Panc1 (cell line): ENCODE results near the gene FAM120B. TPM values are rescaled to one million over a fixed set of nuclear protein-coding genes. Genes with fewer than 3 reads are reported as not detected.

Experiments
- ATAC-seq: fragments of 200-7000 bp; cut with Tn5 transposase; 2 replicates; pipeline ENCODE4 v1.9.1; 2020; ENCODE audit warnings: mild to moderate bottlenecking, moderate library complexity
- BruUV-seq: library from RNA; stranded (reverse); fragments of 400-500 nt; replicated peaks from 2 replicates; lab custom pipeline; 2021; lab: Mats Ljungman, UMichigan
- CTCF ChIA-PET: fragments of 300-600 bp; sonication (Branson Sonifier 250); formaldehyde crosslinking; loops from one replicate; lab custom pipeline; 2022; ENCODE audit warnings: antibody characterized with exemption; lab: Charles Lee
- POLR2A ChIA-PET: fragments of 300-600 bp; sonication (Branson Sonifier 250); formaldehyde crosslinking; loops from one replicate; lab custom pipeline; 2022; ENCODE audit warnings: antibody characterized with exemption; lab: Charles Lee
- DNase-seq: peaks from one replicate; pipeline ENCODE4 v3.0.0-alpha.2; 2010; ENCODE audit warnings: low read depth, low spot score
- H3K27ac ChIP-seq: 2 replicates; pipeline ENCODE4 v1.5.1; 2011; ENCODE audit warnings: mild to moderate bottlenecking, low read length, inconsistent platforms
- H3K27me3 ChIP-seq: fragments of 200-500 bp; sonication (Bioruptor generic); 2 replicates; pipeline ENCODE4 v1.6.0; 2014; ENCODE audit warnings: low read length, inconsistent platforms; ENCODE audit not compliant: control insufficient read depth, insufficient read depth
- H3K36me3 ChIP-seq: fragments of 200-500 bp; sonication (Bioruptor generic); 2 replicates; pipeline ENCODE4 v1.5.1; 2014; ENCODE audit warnings: inconsistent platforms, mild to moderate bottlenecking, low read length, moderate library complexity; ENCODE audit not compliant: control insufficient read depth, insufficient read depth
- H3K4me1 ChIP-seq: 2 replicates; pipeline ENCODE4 v1.5.1; 2011; ENCODE audit warnings: inconsistent platforms, mild to moderate bottlenecking, low read length, moderate library complexity; ENCODE audit not compliant: control insufficient read depth, insufficient read depth
- H3K4me3 ChIP-seq, 2 experiments: 2 replicates each; pipeline ENCODE4 v1.5.1; 2011 to 2012; ENCODE audit warnings: low read depth in 2 of 2, low read length in 2 of 2, mild to moderate bottlenecking in 2 of 2, inconsistent platforms in 1 of 2, moderate library complexity in 1 of 2
- H3K9me3 ChIP-seq: fragments of 200-500 bp; sonication (Bioruptor generic); 2 replicates; pipeline ENCODE4 v1.5.1; 2014; ENCODE audit warnings: low read depth, mild to moderate bottlenecking, inconsistent platforms, low read length, moderate library complexity; ENCODE audit not compliant: control insufficient read depth, insufficient read depth
- POLR2AphosphoS5 ChIP-seq: IDR thresholded peaks from 2 replicates; pipeline ENCODE4 v1.6.1; 2012; ENCODE audit warnings: mild to moderate bottlenecking, low read depth, low read length, moderate library complexity
- REST ChIP-seq, 2 experiments: IDR thresholded peaks; 2 replicates each; pipeline ENCODE4 v1.6.1; 2011 to 2012; ENCODE audit warnings: low read depth in 2 of 2, control low read depth in 1 of 2, low read length in 1 of 2, mild to moderate bottlenecking in 1 of 2, moderate library complexity in 1 of 2; ENCODE audit not compliant: insufficient read depth in 1 of 2
- SIN3A ChIP-seq: IDR thresholded peaks from 2 replicates; pipeline ENCODE4 v1.6.1; 2012; ENCODE audit warnings: low read depth, mild to moderate bottlenecking, low read length, moderate library complexity, borderline replicate concordance; ENCODE audit not compliant: insufficient read depth
- TCF7L2 ChIP-seq: IDR thresholded peaks from 2 replicates; pipeline ENCODE4 v1.6.1; 2011; ENCODE audit warnings: mild to moderate bottlenecking, low read depth, low read length, inconsistent platforms
- in situ Hi-C: cut with HindIII; loops from 2 replicates; pipeline ENCODE4 v1.10.0; 2016; ENCODE audit warnings: low sequenced_read_pairs, low pct_unique_long_range_greater_than_20kb
- intact Hi-C: fragments of 100-400 bp; cut with micrococcal nuclease; formaldehyde crosslinking; loops from one replicate; pipeline ENCODE4 v1.10.0; 2022; ENCODE audit not compliant: unreplicated experiment
- total RNA-seq: library from RNA; stranded (reverse); gene quantifications from one replicate; pipeline ENCODE4 v1.2.1, GENCODE V29; 2021; ENCODE audit not compliant: unreplicated experiment
- TF ChIP-seq, protein P1 (sequence below): fragments of 450-650 bp; IDR thresholded peaks from 2 replicates; pipeline ENCODE4 v1.5.1; 2017; ENCODE audit warnings: mild to moderate bottlenecking

FAM120B gene
- total RNA-seq, 1 experiment from 2014 or later: 38.0 TPM

- Histone ChIP-seq H3K9me3 (no peaks in the 10 kb centered on the region), H3K4me1 (no peaks in the 10 kb centered on the region), H3K36me3 (no peaks in the 10 kb centered on the region), H3K4me3 (no peak overlapping the region), H3K27ac (no peak overlapping the region), H3K27me3 (no peaks in the 10 kb centered on the region; the same call in 1 of the 2 replicates)
- CTCF ChIA-PET: no interaction called here
- intact Hi-C loops: no loop called here
- TF ChIP-seq, protein P1, sequence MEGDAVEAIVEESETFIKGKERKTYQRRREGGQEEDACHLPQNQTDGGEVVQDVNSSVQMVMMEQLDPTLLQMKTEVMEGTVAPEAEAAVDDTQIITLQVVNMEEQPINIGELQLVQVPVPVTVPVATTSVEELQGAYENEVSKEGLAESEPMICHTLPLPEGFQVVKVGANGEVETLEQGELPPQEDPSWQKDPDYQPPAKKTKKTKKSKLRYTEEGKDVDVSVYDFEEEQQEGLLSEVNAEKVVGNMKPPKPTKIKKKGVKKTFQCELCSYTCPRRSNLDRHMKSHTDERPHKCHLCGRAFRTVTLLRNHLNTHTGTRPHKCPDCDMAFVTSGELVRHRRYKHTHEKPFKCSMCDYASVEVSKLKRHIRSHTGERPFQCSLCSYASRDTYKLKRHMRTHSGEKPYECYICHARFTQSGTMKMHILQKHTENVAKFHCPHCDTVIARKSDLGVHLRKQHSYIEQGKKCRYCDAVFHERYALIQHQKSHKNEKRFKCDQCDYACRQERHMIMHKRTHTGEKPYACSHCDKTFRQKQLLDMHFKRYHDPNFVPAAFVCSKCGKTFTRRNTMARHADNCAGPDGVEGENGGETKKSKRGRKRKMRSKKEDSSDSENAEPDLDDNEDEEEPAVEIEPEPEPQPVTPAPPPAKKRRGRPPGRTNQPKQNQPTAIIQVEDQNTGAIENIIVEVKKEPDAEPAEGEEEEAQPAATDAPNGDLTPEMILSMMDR: no peak
- TF ChIP-seq TCF7L2: no peak
- TF ChIP-seq POLR2AphosphoS5: no peak
- no peak for TF ChIP-seq SIN3A
- no peak for TF ChIP-seq REST (IDR thresholded peaks at IDR 0.05; ENCODE audit: insufficient read depth in 1 of 2, low read depth in 2 of 2, low read length in 1 of 2)
- DNase-seq (no peak), ATAC-seq (no peak)
- BruUV-seq: no TSS peak
- in situ Hi-C loops: no loop called here
- POLR2A ChIA-PET: no interaction called here
These were observed 97.5 kb downstream of the FAM120B start for GRCh38 chr6:170404036-170404435.

DNA sequence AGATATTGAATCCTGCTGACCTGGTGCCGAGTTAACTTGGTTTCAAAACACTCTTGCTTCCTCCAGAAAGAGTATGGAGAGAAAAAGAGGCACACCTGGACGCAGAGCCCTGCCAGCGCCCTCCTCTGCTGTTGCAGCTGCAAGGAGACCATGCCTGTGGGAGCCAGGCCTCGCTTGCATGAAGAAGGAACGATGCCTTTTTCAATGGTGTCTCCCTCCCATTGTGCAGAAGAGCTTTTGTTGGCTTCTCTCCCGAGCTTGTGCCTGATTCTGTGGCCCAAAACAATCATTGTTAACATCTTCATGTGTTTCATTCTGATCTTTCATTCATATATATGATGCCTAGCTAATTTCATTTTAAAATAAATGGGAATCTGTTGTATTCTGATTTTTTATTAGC, 98.1 kb downstream of the FAM120B start:
- TF ChIP-seq, protein P1: no peak
- no peak for TF ChIP-seq REST (IDR thresholded peaks at IDR 0.05; ENCODE audit: insufficient read depth in 1 of 2, low read depth in 2 of 2, low read length in 1 of 2)
- TF ChIP-seq POLR2AphosphoS5: no peak
- no peak for TF ChIP-seq SIN3A
- no peak for TF ChIP-seq TCF7L2
- Histone ChIP-seq H3K27me3 (peaks cover 2% of the 10 kb centered on the region; the same call in 1 of the 2 replicates), H3K27ac (no peak overlapping the region), H3K4me3 (no peak overlapping the region), H3K4me1 (no peaks in the 10 kb centered on the region), H3K9me3 (no peaks in the 10 kb centered on the region), H3K36me3 (no peaks in the 10 kb centered on the region)
- ATAC-seq (no peak), DNase-seq (no peak)
- in situ Hi-C loops: no loop called here
- ChIA-PET POLR2A (interaction anchor here (0.5 kb wide), 1 partner anchor 14 kb away, joined by 6 read pairs; no protein-coding TSS in a partner anchor), CTCF (no interaction called here)
- no TSS peak for BruUV-seq
- intact Hi-C loops: no loop called here
